ENCODE measurements around the gene MLPH. TPM values are rescaled to one million over a fixed set of nuclear protein-coding genes. Genes with fewer than 3 reads are reported as not detected.
A peak's percentile ranks its signal among the peaks of the same experiment; 100 is the strongest.
"Not testable (repeated sequence)": the region's sequence is repeated elsewhere in the genome, so short reads cannot be mapped to it uniquely, and the experiment has no call there.

MLPH gene
- total and polyA plus RNA-seq, 5 donors = 57.8 to 189 (median 138) TPM

DNA sequence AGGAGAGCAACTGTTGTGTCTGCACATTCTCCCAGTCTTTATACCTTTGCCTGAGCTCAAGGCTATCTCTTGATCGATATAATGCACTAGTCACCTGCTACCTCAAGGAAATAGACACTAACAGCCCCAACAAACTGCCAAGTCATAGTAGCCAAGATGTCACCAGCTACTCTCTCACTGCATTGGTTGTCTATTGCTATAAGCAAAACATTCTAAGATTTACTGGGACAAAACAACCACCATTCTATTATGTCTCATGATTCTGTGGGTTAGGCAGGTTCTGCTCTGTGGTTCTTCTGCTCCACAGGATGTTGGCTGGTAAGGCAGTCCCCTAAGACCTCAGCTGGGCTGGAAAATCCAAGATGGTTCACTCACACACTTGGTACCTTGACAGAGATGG, 28.5 kb upstream of the MLPH start:
- WGBS = 87% methylated on average over 1 of the region's 1 CpG
- Histone ChIP-seq H3K4me1 (ENCODE audit: control insufficient read depth, insufficient read depth, low read length) (peaks cover 4% of the 10 kb centered on the region), H3K27ac (ENCODE audit: low read length) (no peak overlapping the region), H3K9me3 (ENCODE audit: control insufficient read depth, low read length) (no peaks in the 10 kb centered on the region), H3K27me3 (ENCODE audit: control insufficient read depth, insufficient read depth) (no peaks in the 10 kb centered on the region), H3K4me3 (ENCODE audit: low read length) (no peak overlapping the region)
- intact Hi-C loops (cut with DNase I) = no loop called here
- no peak for DNase-seq
- ATAC-seq = no peak

- H3K27me3 ChIP-seq (ENCODE audit: control insufficient read depth, insufficient read depth) = no peaks in the 10 kb centered on the region
- WGBS = 78% methylated on average over 4 of the region's 4 CpGs
- no peaks in the 10 kb centered on the region for H3K9me3 ChIP-seq (ENCODE audit: control insufficient read depth, low read length)
- no peak overlapping the region for H3K27ac ChIP-seq (ENCODE audit: low read length)
- DNase-seq = no peak
- no peak overlapping the region for H3K4me3 ChIP-seq (ENCODE audit: low read length)
- H3K4me1 ChIP-seq (ENCODE audit: control insufficient read depth, insufficient read depth, low read length) = peaks cover 4% of the 10 kb centered on the region
- peak in 1 of 2 donors; percentile 5 for ATAC-seq
- intact Hi-C loops (cut with DNase I) = no loop called here
These were observed 27.8 kb upstream of the MLPH start for GRCh38 chr2:237459226-237459625.

- 76% methylated on average over 3 of the region's 3 CpGs for WGBS
- Histone ChIP-seq H3K4me1 (ENCODE audit: control insufficient read depth, insufficient read depth, low read length) (peaks cover 4% of the 10 kb centered on the region), H3K27ac (ENCODE audit: low read length) (no peak overlapping the region), H3K27me3 (ENCODE audit: control insufficient read depth, insufficient read depth) (no peaks in the 10 kb centered on the region), H3K4me3 (ENCODE audit: low read length) (no peak overlapping the region), H3K9me3 (ENCODE audit: control insufficient read depth, low read length) (no peaks in the 10 kb centered on the region)
- DNase-seq (no peak), ATAC-seq (peak in 1 of 2 donors; percentile 58)
- intact Hi-C loops (cut with DNase I) = no loop called here
These were observed 27.3 kb upstream of the MLPH start for GRCh38 chr2:237459741-237460174.

GRCh38 chr2:237464757-237465391, 22.2 kb upstream of the MLPH start:
- 90% methylated on average over 8 of the region's 8 CpGs for WGBS
- no peak for DNase-seq
- intact Hi-C loops (cut with DNase I) = no loop called here
- no peaks in the 10 kb centered on the region for H3K9me3 ChIP-seq (ENCODE audit: control insufficient read depth, low read length)
- no peaks in the 10 kb centered on the region for H3K4me1 ChIP-seq (ENCODE audit: control insufficient read depth, insufficient read depth, low read length)
- ATAC-seq = no peak
- H3K4me3 ChIP-seq (ENCODE audit: low read length) = no peak overlapping the region
- H3K27me3 ChIP-seq (ENCODE audit: control insufficient read depth, insufficient read depth) = no peaks in the 10 kb centered on the region
- no peak overlapping the region for H3K27ac ChIP-seq (ENCODE audit: low read length)

- DNase-seq (no peak), ATAC-seq (no peak)
- H3K4me1 ChIP-seq (ENCODE audit: control insufficient read depth, insufficient read depth, low read length) = no peaks in the 10 kb centered on the region
- intact Hi-C loops (cut with DNase I) = no loop called here
- WGBS = 91% methylated on average over 16 of the region's 16 CpGs
- no peak overlapping the region for H3K27ac ChIP-seq (ENCODE audit: low read length)
- H3K27me3 ChIP-seq (ENCODE audit: control insufficient read depth, insufficient read depth) = no peaks in the 10 kb centered on the region
- no peaks in the 10 kb centered on the region for H3K9me3 ChIP-seq (ENCODE audit: control insufficient read depth, low read length)
- H3K4me3 ChIP-seq (ENCODE audit: low read length) = no peak overlapping the region
These were observed 21.4 kb upstream of the MLPH start for GRCh38 chr2:237465515-237466148.

DNA sequence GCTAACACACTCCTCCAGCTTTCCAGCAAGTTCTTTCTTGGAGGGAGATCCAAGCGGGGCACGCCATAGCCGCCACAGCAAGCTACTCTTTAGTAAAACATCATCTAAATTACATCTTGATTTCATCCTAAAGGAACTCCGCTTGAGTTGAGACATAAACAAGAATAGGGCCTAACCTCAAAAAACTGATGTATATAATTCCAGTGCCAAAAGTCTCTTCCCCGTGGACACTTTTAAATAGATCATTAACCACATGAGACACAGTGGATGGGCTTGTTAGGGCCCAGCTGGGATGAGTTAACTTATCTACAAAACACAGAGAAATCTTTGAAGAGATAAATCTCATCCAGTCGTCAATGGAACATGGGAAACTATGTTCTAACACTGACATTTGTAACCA, 20.8 kb upstream of the MLPH start:
- no peaks in the 10 kb centered on the region for H3K9me3 ChIP-seq (ENCODE audit: control insufficient read depth, low read length)
- no peaks in the 10 kb centered on the region for H3K27me3 ChIP-seq (ENCODE audit: control insufficient read depth, insufficient read depth)
- intact Hi-C loops (cut with DNase I) = no loop called here
- 74% methylated on average over 6 of the region's 6 CpGs for WGBS
- H3K27ac ChIP-seq (ENCODE audit: low read length) = no peak overlapping the region
- H3K4me3 ChIP-seq (ENCODE audit: low read length) = no peak overlapping the region
- DNase-seq = no peak
- ATAC-seq = no peak
- no peaks in the 10 kb centered on the region for H3K4me1 ChIP-seq (ENCODE audit: control insufficient read depth, insufficient read depth, low read length)

DNA sequence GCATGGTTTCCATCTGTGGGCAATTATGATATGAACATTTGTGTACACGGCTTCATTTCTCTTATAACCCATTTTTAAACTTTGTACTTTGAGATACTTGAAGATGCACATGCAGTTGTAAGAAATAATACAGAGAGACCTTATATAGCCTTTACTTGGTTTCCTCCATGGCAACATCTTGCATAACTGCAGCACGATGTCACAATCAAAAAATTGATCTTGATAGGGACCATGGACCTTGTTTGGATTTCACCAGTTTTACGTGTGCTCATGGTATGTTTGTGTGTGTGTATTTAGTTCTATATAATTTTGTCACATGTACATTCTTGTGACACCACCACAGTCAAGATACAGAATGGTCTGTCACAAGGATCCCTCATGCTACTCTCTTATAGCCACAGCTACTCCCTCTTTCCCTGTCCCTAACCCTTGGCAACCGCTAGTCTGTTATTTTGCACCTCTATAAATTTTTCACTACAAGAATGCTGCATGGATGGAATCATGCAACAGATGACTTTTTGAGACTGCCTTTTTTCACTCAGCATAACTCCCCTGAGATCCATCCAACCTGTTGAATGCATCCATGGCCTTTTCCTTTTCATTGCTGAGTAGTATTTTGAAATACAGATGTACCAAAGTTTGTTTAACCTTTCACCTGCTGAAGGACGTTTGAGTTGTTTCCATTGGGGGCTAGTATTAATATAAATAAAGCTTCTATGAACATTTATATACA, 19.4 kb upstream of the MLPH start:
- Histone ChIP-seq H3K27me3 (ENCODE audit: control insufficient read depth, insufficient read depth) (no peaks in the 10 kb centered on the region), H3K27ac (ENCODE audit: low read length) (no peak overlapping the region), H3K4me3 (ENCODE audit: low read length) (no peak overlapping the region), H3K4me1 (ENCODE audit: control insufficient read depth, insufficient read depth, low read length) (no peaks in the 10 kb centered on the region), H3K9me3 (ENCODE audit: control insufficient read depth, low read length) (no peaks in the 10 kb centered on the region)
- WGBS = 80% methylated on average over 5 of the region's 5 CpGs
- intact Hi-C loops (cut with DNase I) = no loop called here
- ATAC-seq (no peak), DNase-seq (no peak)

GRCh38 chr2:237469410-237469809, 17.6 kb upstream of the MLPH start:
- DNase-seq; H3K9me3 ChIP-seq (ENCODE audit: control insufficient read depth, low read length); H3K4me1 ChIP-seq (ENCODE audit: control insufficient read depth, insufficient read depth, low read length); intact Hi-C loops (cut with DNase I); H3K27me3 ChIP-seq (ENCODE audit: control insufficient read depth, insufficient read depth); H3K27ac ChIP-seq (ENCODE audit: low read length); ATAC-seq; H3K4me3 ChIP-seq (ENCODE audit: low read length): not testable (repeated sequence)
- 79% methylated on average over 7 of the region's 7 CpGs for WGBS

DNA sequence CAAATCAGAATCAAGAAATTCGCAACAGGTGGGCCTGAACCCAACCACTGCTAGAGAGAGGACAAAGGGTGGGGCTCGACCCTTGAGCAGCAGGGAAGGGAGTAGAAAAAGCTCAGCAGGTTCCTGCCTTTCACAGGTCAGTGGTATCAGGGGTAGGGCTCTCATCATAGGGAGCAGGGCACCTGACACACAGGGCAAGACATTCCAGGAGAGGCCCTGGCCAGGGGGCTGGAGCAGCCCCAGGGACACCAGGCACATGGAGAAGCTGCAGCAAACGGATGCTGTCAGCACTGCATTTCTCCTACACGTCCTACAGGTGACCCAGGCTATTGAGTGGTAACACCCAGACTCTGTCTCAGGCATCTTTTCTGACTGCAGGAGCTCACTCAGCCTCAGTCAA, 17.2 kb upstream of the MLPH start:
- H3K4me1 ChIP-seq (ENCODE audit: control insufficient read depth, insufficient read depth, low read length) = peaks cover 3% of the 10 kb centered on the region
- ATAC-seq (no peak), DNase-seq (no peak)
- H3K27ac ChIP-seq (ENCODE audit: low read length) = no peak overlapping the region
- H3K27me3 ChIP-seq (ENCODE audit: control insufficient read depth, insufficient read depth) = no peaks in the 10 kb centered on the region
- WGBS = 79% methylated on average over 4 of the region's 4 CpGs
- no peaks in the 10 kb centered on the region for H3K9me3 ChIP-seq (ENCODE audit: control insufficient read depth, low read length)
- intact Hi-C loops (cut with DNase I) = loop anchor here (5.0 to 10.0 kb wide), 4 partner anchors 43 to 315 kb away; no protein-coding TSS in a partner anchor
- no peak overlapping the region for H3K4me3 ChIP-seq (ENCODE audit: low read length)

- peaks cover 3% of the 10 kb centered on the region for H3K4me1 ChIP-seq (ENCODE audit: control insufficient read depth, insufficient read depth, low read length)
- H3K27ac ChIP-seq (ENCODE audit: low read length) = no peak overlapping the region
- no peak for DNase-seq
- no peaks in the 10 kb centered on the region for H3K9me3 ChIP-seq (ENCODE audit: control insufficient read depth, low read length)
- 76% methylated on average over 7 of the region's 7 CpGs for WGBS
- no peaks in the 10 kb centered on the region for H3K27me3 ChIP-seq (ENCODE audit: control insufficient read depth, insufficient read depth)
- intact Hi-C loops (cut with DNase I) = loop anchor here (5.0 to 10.0 kb wide), 4 partner anchors 44 to 316 kb away; no protein-coding TSS in a partner anchor
- no peak for ATAC-seq
- no peak overlapping the region for H3K4me3 ChIP-seq (ENCODE audit: low read length)
These were observed 16.1 kb upstream of the MLPH start for GRCh38 chr2:237470914-237471313.

Data from right cardiac atrium (tissue), 5 donors.